Natural killer cell (primary cell): ENCODE measurements around the gene AIRE. TPM values are rescaled to one million over a fixed set of nuclear protein-coding genes. Genes with fewer than 3 reads are reported as not detected.

Experiments
- ATAC-seq, 3 donors: fragments of 150-1000 bp in 2 of 3; fragments of 200-7000 bp in 1 of 3; cut with Tn5 transposase; 1 replicate in 1 of 3; 2 replicates in 2 of 3; pipeline ENCODE4 v1.10.0; 2021; ENCODE audit warnings: mild to moderate bottlenecking in 2 of 3, moderate library complexity in 2 of 3
- DNase-seq, 2 donors: peaks; one replicate each; pipeline versions ENCODE4 v3.0.0 to v3.0.0-alpha.2; 2013 to 2021; ENCODE audit warnings: mixed read lengths in 1 of 2
- H3K27ac ChIP-seq: one replicate; pipeline ENCODE4 v1.5.1; 2013; ENCODE audit warnings: mild to moderate bottlenecking, low read length
- H3K27me3 ChIP-seq: one replicate; pipeline ENCODE4 v1.6.1; 2013; ENCODE audit warnings: low read length; ENCODE audit not compliant: control insufficient read depth, insufficient read depth
- H3K36me3 ChIP-seq: one replicate; pipeline ENCODE4 v1.6.1; 2013; ENCODE audit warnings: low read length; ENCODE audit not compliant: control insufficient read depth, insufficient read depth
- H3K4me1 ChIP-seq: one replicate; pipeline ENCODE4 v1.6.1; 2013; ENCODE audit warnings: low read length; ENCODE audit not compliant: control insufficient read depth, insufficient read depth
- H3K4me3 ChIP-seq: one replicate; pipeline ENCODE4 v1.5.1; 2013; ENCODE audit warnings: low read length
- H3K9me3 ChIP-seq: one replicate; pipeline ENCODE4 v1.6.1; 2013; ENCODE audit warnings: low read length; ENCODE audit not compliant: control insufficient read depth, insufficient read depth
- H3K27ac Mint-ChIP-seq, 2 donors: one replicate each; pipeline ENCODE4 v1.8.0; 2022; ENCODE audit warnings: mild to moderate bottlenecking in 2 of 2, mixed read lengths in 2 of 2, moderate library complexity in 1 of 2
- H3K27me3 Mint-ChIP-seq, 2 donors: one replicate each; pipeline ENCODE4 v1.8.0; 2022; ENCODE audit warnings: low read depth in 2 of 2, mixed read lengths in 2 of 2
- H3K36me3 Mint-ChIP-seq: one replicate; pipeline ENCODE4 v1.8.0; 2022; ENCODE audit warnings: mixed read lengths
- H3K4me1 Mint-ChIP-seq, 2 donors: one replicate each; pipeline ENCODE4 v1.8.0; 2022; ENCODE audit warnings: mixed read lengths in 2 of 2
- H3K4me3 Mint-ChIP-seq: one replicate; pipeline ENCODE4 v1.8.0; 2022; ENCODE audit warnings: mild to moderate bottlenecking, moderate library complexity, mixed read lengths
- H3K9me3 Mint-ChIP-seq, 2 donors: one replicate each; pipeline ENCODE4 v1.8.0; 2022; ENCODE audit warnings: mixed read lengths in 2 of 2
- WGBS: methylation state at CpG from one replicate; pipeline ENCODE4 v1.1.7; 2013; ENCODE audit warnings: missing lambda C conversion rate; ENCODE audit not compliant: insufficient coverage; 5-methylcytosine and 5-hydroxymethylcytosine counted together
- intact Hi-C: fragments of 100-400 bp; cut with micrococcal nuclease; formaldehyde crosslinking; loops from one replicate; pipeline ENCODE4 v1.14.2; 2022
- total RNA-seq, 4 donors: library from RNA; stranded (reverse); fragments of 120-200 nt in 1 of 4; gene quantifications; one replicate each; pipeline versions ENCODE4 v1.2.3 to v1.2.4, GENCODE V29; 2013 to 2022
- TF ChIP-seq, protein P1 (sequence below): fragments of 200-600 bp; IDR thresholded peaks from one replicate; pipeline ENCODE4 v1.8.0; 2022; ENCODE audit warnings: antibody characterized with exemption

AIRE gene
- total RNA-seq, 3 donors from 2014 or later (not counting 1 experiment from before 2014, with no cell fraction given) = not detected

DNA sequence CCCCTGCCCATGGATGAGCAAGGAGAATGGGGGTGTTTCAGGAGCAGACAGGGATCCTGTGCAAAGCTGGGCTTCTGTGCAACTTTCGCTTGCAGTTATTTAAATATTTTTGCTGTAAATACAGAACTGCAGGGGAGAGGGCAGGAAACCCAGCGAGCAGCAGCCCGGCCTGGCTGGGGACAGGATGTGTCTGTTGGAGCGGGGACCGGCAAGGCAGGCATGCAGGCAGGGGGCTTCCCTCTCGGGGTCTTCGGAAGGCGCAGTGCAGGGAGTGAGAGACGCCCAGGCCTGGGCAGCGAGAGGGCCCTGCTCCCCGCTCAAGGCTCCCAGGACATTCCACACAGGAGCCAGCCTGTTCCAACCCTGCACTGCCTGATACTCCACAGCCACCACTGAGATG is 1.7 kb upstream of the AIRE start:
- Histone ChIP-seq H3K4me1 (no peaks in the 10 kb centered on the region), H3K27ac (no peak overlapping the region), H3K4me3 (no peak overlapping the region), H3K9me3 (no peaks in the 10 kb centered on the region), H3K27me3 (no peaks in the 10 kb centered on the region), H3K36me3 (no peaks in the 10 kb centered on the region)
- Mint-ChIP-seq H3K36me3 (no peaks in the 10 kb centered on the region), H3K4me1 (no peaks in the 10 kb centered on the region), H3K27me3 (no peaks in the 10 kb centered on the region), H3K27ac (no peak overlapping the region), H3K9me3 (no peaks in the 10 kb centered on the region), H3K4me3 (no peak overlapping the region)
- WGBS = 34% methylated on average over 11 of the region's 11 CpGs
- ATAC-seq = no peak
- TF ChIP-seq, protein P1, sequence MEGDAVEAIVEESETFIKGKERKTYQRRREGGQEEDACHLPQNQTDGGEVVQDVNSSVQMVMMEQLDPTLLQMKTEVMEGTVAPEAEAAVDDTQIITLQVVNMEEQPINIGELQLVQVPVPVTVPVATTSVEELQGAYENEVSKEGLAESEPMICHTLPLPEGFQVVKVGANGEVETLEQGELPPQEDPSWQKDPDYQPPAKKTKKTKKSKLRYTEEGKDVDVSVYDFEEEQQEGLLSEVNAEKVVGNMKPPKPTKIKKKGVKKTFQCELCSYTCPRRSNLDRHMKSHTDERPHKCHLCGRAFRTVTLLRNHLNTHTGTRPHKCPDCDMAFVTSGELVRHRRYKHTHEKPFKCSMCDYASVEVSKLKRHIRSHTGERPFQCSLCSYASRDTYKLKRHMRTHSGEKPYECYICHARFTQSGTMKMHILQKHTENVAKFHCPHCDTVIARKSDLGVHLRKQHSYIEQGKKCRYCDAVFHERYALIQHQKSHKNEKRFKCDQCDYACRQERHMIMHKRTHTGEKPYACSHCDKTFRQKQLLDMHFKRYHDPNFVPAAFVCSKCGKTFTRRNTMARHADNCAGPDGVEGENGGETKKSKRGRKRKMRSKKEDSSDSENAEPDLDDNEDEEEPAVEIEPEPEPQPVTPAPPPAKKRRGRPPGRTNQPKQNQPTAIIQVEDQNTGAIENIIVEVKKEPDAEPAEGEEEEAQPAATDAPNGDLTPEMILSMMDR = no peak
- intact Hi-C loops = no loop called here
- DNase-seq = no peak

DNA sequence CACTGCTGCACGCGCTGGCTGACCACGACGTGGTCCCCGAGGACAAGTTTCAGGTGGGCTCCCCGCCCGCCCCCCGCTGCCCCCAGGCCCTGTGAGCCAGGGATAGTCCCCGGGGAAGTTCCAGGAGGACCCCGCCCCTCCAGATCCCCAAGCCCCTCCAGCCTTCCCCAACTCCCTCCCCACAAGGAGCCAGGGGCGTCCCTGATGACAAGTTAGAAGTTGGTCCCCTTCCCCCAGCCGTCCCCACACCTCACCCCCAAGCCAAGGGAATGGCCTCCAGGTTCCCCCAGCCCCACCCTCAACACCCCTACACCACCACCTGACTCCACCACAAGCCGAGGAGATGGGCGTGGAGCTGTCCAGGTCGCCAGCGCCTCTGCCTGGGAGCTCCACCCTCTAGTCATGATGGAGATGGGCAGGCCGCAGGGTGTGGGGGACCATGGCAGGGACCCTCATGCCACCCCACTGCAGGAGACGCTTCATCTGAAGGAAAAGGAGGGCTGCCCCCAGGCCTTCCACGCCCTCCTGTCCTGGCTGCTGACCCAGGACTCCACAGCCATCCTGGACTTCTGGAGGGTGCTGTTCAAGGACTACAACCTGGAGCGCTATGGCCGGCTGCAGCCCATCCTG is 525 bp downstream of the AIRE start:
- no peaks in the 10 kb centered on the region for H3K9me3 ChIP-seq
- ATAC-seq (no peak), DNase-seq (no peak)
- Mint-ChIP-seq H3K36me3 (no peaks in the 10 kb centered on the region), H3K4me3 (no peak overlapping the region), H3K27ac (no peak overlapping the region), H3K4me1 (no peaks in the 10 kb centered on the region), H3K27me3 (peaks cover 0 to 3% of the 10 kb centered on the region in 2 donors), H3K9me3 (no peaks in the 10 kb centered on the region)
- WGBS = 79% methylated on average over 21 of the region's 21 CpGs
- H3K4me3 ChIP-seq = no peak overlapping the region
- H3K27ac ChIP-seq = no peak overlapping the region
- intact Hi-C loops = no loop called here
- H3K4me1 ChIP-seq = no peaks in the 10 kb centered on the region
- no peaks in the 10 kb centered on the region for H3K36me3 ChIP-seq
- H3K27me3 ChIP-seq = no peaks in the 10 kb centered on the region
- TF ChIP-seq, protein P1 = no peak

DNA sequence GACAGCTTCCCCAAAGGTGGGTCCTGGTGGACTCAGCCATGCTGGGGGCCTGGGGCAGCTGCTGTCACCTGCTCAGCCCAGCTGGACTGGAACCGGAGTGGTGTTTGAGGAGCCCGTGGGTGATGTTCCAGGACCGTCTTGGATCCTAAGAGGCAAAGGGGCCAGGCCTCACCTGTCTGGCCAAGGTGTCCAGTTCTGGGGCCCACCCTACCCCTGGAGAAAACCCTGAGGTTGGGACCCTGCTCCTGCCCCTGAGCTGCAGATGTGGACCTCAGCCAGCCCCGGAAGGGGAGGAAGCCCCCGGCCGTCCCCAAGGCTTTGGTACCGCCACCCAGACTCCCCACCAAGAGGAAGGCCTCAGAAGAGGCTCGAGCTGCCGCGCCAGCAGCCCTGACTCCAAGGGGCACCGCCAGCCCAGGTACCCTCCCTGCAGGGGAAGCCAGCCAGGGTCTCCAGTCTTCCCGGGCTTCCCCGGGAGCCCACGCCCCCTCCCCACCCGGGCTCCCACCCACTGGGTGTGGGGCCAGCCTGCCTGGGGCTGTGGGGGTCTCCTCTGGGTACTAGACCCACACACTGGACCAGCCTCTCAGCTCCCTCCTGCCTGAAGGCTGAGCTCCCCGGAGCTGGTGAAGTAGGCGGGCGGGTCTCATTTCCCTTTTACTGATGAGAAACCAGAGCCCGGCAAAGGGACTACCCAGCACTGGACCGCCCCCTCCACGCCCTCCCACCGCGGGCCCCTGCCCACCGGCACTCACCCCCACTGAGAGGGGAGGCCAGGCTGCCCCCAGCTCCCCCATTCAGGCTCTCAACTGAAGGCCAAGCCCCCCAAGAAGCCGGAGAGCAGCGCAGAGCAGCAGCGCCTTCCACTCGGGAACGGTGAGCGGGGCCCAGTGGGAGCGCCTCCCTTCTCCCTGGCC is 1.3 kb downstream of the AIRE start:
- Histone ChIP-seq H3K27ac (no peak overlapping the region), H3K9me3 (no peaks in the 10 kb centered on the region), H3K36me3 (no peaks in the 10 kb centered on the region), H3K4me1 (no peaks in the 10 kb centered on the region), H3K27me3 (no peaks in the 10 kb centered on the region), H3K4me3 (no peak overlapping the region)
- Mint-ChIP-seq H3K27ac (no peak overlapping the region), H3K9me3 (no peaks in the 10 kb centered on the region), H3K36me3 (no peaks in the 10 kb centered on the region), H3K4me1 (no peaks in the 10 kb centered on the region), H3K27me3 (peaks cover 0 to 3% of the 10 kb centered on the region in 2 donors), H3K4me3 (no peak overlapping the region)
- WGBS = 79% methylated on average over 31 of the region's 31 CpGs
- TF ChIP-seq, protein P1 = no peak
- ATAC-seq (no peak), DNase-seq (no peak)
- intact Hi-C loops = no loop called here
